NCI-H748 treated with DMSO at 0.1 percent for 48 hours (cell line): ENCODE data around the gene FAM47E.
"Not testable (repeated sequence)": the region's sequence is repeated elsewhere in the genome, so short reads cannot be mapped to it uniquely, and the experiment has no call there.

Source experiments
- DNase-seq: peaks from one replicate; lab custom pipeline; 2025; lab: John Stamatoyannopoulos, UW

The FAM47E gene

GRCh38 chr4:76226418-76226817, 25.1 kb upstream of the FAM47E start:
- no peak for DNase-seq

GRCh38 chr4:76232681-76233080, 18.8 kb upstream of the FAM47E start:
- DNase-seq: no peak

- no peak for DNase-seq
Observed at GRCh38 chr4:76233083-76233482, 18.4 kb upstream of the FAM47E start.

GRCh38 chr4:76233529-76233928, 18.0 kb upstream of the FAM47E start:
- DNase-seq: no peak

- no peak for DNase-seq
Observed at GRCh38 chr4:76233967-76234678, 17.4 kb upstream of the FAM47E start.

- no peak for DNase-seq
Observed at GRCh38 chr4:76234679-76235044, 16.9 kb upstream of the FAM47E start.

- no peak for DNase-seq
Observed at GRCh38 chr4:76235407-76235806, 16.1 kb upstream of the FAM47E start.

- peak; percentile 47 for DNase-seq
Observed at GRCh38 chr4:76235915-76236314, 15.6 kb upstream of the FAM47E start.

- no peak for DNase-seq
Observed at GRCh38 chr4:76238236-76238635, 13.3 kb upstream of the FAM47E start.

- DNase-seq: no peak
Observed at GRCh38 chr4:76238701-76239100, 12.8 kb upstream of the FAM47E start.

GRCh38 chr4:76240236-76240635, 11.3 kb upstream of the FAM47E start:
- no peak for DNase-seq

- DNase-seq: not testable (repeated sequence)
Observed at GRCh38 chr4:76243877-76244276, 7.6 kb upstream of the FAM47E start.

- no peak for DNase-seq
Observed at GRCh38 chr4:76246025-76246424, 5.5 kb upstream of the FAM47E start.

GRCh38 chr4:76246852-76247251, 4.7 kb upstream of the FAM47E start:
- no peak for DNase-seq

- no peak for DNase-seq
Observed at GRCh38 chr4:76250962-76251361, 559 bp upstream of the FAM47E start.

- no peak for DNase-seq
Observed at GRCh38 chr4:76252271-76252653, 741 bp downstream of the FAM47E start.

GRCh38 chr4:76253511-76253910, 2.0 kb downstream of the FAM47E start:
- no peak for DNase-seq

GRCh38 chr4:76256032-76256431, 4.5 kb downstream of the FAM47E start:
- no peak for DNase-seq

GRCh38 chr4:76256968-76257367, 5.4 kb downstream of the FAM47E start:
- DNase-seq: no peak

- DNase-seq: no peak
Observed at GRCh38 chr4:76257824-76258223, 6.3 kb downstream of the FAM47E start.

GRCh38 chr4:76260571-76260970, 9.1 kb downstream of the FAM47E start:
- no peak for DNase-seq

- no peak for DNase-seq
Observed at GRCh38 chr4:76265631-76266218, 14.2 kb downstream of the FAM47E start.

GRCh38 chr4:76266627-76267026, 15.1 kb downstream of the FAM47E start:
- DNase-seq: no peak

- no peak for DNase-seq
Observed at GRCh38 chr4:76267811-76268210, 16.3 kb downstream of the FAM47E start.
